HG03280 (cell line): ENCODE measurements around the gene KCNC4.
A peak's percentile ranks its signal among the peaks of the same experiment; 100 is the strongest.

Experiments used
- ATAC-seq: cut with Tn5 transposase; IDR thresholded peaks from one replicate; pipeline ENCODE4 v1.9.1; 2021; ENCODE audit warnings: mild to moderate bottlenecking, moderate library complexity; ENCODE audit not compliant: unreplicated experiment

KCNC4 gene

DNA sequence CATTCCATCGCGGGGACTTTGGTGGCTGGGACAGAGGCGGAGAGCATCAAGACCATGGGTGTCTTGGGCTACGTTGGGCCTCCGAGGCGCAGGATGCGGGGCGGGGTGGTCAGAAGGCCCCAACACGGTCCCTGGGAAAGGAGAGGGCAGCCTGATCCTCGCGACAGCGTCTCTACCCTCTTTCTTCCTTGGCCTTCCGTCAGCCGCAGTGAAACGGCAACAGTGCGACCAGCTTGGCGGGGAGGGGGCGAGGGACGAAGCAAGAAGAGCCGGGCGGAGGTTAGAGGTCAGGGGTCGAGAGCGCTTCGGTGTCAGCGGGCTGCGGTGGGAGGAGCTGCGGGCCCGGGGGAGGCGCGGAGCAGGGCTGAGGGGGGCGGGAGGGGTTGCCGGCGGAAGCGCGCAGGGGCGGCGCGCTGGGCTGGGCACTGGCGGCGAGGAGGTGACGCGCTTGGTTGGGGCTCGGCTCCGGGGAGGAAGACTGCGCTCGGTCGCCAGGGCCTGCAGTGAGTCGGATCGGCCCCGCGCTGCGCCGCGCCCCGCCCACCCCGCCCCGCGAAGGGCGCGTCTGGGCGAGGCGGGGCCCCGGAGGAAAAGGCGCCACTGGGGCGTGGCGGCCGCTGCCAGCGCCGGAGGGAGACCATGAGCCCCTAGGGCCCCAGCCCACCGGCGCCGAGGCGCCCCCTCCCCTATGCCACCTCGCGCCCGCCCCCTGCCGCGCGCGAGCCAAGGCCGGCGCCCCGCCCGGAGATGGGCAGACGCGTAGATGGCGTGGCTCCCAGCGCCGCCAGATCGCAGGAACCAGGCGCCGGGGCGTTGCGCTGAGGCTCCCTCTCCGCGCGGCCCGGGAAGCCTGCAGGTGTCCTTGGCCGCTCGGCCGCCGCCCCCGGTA, at the start of gene KCNC4:
Gene KCNC4 (plus strand): TSS at position 600 of the 889 bp plus-strand sequence. CDS start 1,186 bp downstream, outside the sequence.
- ATAC-seq: peak; percentile 80

DNA sequence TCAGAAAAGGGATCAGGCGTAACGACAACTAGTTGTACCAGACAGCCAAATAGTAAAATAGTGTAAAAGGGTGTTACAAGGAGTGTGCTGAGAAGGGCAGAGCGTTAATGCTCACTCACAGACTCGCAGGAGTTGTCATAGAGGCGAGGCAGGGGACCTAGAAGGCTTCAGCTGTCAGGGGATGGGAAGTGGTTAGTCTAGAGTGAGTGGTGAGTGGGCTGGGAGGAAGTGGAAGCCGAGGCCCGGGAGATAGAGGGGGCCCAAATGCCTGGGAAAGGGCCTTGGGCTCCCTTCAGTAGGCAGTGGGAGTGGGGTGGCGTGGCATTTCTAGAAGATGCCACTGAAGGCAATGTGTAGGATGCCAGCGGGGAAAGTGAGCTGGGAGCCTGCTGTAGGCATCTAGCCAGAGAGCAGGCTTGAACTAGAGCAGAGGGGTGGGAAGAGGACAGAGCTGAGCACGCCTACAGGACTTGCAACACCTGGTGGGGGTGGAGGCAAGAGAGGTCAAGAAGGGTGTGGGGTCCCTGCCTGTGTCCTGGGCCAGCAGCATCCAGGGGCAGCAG, 49.5 kb upstream of the KCNC4 start:
- no peak for ATAC-seq

DNA sequence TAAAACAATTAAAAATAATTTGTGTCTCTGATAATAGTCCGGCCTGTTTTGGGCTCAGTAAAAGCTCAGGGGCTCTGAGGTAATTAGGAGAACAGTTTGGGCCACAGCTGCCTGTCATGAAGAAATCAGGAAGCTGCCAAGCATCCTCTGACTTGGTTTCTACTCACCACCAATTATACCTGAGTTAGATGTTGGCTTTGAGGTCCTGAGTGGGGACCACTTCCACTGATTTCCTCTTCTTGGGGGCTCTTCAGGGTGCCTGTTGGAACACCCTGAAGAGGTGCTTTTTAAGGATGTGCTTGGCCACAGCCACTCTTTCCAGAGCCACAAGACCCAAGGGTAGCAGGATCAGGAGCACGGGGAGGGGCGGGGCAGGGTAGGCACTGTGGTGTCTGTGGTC, 48.9 kb upstream of the KCNC4 start:
- no peak for ATAC-seq

DNA sequence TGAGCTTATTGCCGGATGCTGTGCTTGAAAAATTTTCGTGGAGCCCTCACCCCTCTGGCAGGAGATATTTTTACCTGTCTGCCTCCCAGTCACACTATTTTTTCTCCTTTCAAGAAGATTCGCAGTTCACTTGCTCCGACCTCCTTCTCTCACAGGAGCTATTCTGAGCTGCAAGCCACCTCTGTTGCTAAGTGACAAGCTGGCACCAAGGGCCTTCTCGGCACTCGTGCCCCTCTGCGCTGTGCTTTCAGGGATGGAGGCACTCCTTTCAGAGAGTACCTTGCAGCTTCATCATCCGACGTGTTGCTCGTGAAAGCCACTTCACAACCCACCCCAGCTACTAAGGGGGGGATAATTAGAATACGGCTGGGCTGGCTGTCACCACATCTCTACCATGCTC, 48.3 kb upstream of the KCNC4 start:
- ATAC-seq: no peak

DNA sequence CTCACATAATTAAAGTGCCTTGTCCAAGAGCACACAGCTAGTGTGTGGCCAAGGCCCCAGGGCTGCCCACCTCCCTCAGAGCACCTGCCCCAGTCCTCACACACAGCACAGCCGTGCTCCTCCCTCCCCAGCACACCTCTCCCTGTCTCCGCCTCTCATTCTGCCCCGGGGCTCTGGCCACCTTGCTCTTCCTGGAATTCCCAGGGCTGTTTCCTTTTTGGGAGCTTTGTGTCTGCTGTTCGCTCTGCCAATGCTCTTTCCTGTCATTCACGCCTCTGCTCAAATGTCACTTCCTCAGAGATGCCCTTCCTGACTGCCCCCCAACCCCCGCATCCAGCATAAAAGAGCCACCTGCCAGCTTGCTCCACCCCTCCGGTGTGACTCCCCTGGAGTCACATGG, 46.5 kb upstream of the KCNC4 start:
- no peak for ATAC-seq

DNA sequence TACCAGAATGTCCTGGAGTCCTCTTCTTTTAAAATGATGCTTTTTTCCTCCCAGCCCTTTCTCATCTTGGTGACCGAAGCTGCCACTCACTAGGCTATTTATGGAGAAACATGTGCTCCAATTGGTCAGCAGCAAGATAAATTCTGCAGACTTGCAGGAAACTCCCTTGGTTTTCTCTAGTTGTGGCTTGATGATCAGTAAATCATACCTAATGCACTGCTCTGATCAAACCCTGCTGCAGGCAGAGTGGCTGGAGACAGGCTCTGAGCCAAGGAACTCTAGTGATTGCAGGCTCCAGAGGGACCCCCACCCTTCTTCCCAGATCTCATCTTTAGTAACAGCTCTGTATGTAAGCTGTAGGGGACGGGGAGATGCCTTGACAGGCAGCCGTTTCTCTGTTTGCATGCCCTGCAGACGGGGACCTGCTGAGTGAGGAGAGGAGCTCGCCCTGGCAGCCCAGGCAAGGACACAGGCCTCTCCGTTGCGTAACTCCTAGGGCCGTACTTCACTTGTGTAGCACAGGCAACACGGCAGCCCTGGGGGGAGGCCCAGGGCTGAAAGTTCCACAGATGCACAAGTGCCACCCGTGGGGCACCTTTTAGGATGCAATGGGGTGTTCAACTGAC, 45.3 kb upstream of the KCNC4 start:
- ATAC-seq: no peak

DNA sequence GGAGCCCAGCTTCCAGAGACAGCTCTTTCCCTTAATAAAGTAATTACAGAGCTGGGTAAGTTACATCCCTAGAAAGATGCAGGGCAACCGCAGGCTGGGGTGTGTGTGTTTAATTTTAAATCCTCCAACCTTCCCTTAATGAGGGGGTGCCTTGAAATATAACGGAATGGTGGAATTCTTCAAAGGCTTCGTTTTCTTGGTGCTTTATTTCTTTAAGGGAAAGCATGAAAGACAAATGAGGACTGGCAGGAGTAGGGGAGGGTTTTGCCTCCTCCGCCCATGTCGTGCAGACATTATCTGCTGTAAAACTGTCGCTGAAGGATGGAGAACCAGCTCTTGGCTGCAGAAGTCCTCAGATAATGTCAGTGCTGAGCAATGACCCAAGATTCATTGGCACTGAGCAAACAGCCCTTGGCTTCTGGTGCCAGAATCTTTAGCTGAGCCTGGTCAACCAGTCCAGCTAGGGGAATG, 44.3 kb upstream of the KCNC4 start:
- ATAC-seq: no peak

DNA sequence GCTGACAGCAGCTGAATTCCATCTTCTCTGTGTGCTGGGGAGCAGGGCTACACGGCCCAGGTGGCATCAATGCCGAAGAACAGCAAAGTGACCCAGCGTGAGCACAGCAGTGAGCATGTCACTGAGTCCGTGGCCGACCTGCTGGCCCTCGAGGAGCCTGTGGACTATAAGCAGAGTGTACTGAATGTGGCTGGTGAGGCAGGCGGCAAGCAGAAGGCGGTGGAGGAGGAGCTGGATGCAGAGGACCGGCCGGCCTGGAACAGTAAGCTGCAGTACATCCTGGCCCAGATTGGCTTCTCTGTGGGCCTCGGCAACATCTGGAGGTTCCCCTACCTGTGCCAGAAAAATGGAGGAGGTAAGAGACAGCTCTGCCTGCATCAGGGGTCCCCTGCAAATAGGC, 43.3 kb upstream of the KCNC4 start:
- no peak for ATAC-seq

DNA sequence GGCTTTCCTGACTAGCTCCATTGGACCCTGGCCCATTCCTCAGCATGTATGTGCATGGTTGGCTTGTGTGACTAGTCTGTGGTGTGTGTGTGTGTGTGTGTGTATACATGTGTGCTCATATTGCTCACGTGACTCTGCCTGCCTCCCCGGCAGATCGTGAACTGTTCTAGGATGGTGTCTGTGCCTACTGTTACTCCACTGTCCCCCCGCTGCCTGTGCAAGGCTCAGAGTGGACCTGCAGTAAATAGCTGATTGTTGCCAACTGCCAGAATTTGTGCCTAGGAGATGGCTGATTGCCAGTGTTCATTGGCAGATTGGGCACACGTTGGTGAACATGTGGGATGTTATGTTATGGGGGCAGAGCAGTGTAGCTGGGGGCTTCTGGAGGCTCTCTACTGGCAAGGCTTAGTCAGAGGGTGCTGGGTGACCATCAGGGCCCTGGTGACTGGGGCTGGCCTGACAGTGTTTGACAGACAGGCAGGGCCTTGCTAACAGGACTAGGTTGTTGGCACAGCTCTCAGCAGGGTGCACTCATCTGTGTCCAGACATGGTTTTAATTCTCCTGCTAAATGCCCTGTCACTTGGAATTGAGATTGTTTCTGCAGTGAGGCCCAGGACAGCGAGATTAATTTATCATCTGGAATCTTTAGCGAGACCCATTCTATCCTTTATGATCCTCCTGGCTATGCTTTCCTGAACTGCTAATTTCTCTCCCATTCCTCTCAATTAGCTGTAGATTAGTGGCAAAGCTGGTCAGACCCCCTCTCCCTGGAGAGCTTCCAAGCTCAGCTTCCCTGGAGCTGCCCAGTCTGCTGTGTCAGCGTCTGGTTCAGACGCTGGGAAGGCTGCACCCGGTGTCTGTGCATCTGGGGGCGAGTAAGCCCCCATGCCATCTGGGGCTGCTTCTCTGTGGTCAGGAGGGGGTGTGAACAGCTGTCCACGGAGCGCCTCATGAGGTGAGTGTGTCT, 39.1 kb upstream of the KCNC4 start:
- ATAC-seq: no peak

DNA sequence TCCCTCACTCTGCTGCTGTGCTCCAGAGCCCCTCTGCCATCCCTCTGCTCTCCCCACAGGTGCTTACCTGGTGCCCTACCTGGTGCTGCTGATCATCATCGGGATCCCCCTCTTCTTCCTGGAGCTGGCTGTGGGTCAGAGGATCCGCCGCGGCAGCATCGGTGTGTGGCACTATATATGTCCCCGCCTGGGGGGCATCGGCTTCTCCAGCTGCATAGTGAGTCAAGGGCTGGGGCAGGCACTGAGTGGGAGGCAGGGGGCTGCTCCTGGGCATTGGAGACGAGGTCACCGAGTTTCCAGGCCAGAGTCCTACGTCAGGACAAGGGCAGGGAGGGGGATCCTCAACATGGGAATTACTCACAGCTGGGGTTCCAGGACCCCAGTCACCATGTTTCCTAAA, 38.1 kb upstream of the KCNC4 start:
- ATAC-seq: no peak

DNA sequence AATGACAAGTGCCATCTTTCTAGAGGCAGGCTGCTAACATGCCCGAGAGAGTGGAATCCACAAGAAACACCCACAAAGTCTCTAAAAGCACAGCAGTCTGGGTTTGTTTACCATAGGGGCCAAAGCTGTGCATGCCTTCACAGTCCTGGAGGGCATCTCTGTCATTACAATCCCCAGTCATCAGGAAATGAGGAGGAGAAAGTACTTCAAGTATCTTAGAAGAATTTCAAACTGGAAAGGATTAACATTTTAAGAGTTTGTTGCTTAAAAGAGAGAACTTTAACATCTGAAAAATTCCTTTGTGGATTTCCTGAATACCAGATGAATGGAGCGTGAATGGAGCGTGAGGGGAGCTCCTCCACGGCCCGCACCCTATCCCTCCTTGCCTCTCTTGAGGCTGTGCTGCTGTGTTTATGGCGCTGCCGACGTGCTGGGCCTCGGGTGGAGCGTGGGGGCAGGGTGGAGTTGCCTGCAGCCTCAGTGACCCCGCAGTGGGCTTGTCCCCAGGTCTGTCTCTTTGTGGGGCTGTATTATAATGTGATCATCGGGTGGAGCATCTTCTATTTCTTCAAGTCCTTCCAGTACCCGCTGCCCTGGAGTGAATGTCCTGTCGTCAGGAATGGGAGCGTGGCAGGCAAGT, 36.5 kb upstream of the KCNC4 start:
- ATAC-seq: no peak

DNA sequence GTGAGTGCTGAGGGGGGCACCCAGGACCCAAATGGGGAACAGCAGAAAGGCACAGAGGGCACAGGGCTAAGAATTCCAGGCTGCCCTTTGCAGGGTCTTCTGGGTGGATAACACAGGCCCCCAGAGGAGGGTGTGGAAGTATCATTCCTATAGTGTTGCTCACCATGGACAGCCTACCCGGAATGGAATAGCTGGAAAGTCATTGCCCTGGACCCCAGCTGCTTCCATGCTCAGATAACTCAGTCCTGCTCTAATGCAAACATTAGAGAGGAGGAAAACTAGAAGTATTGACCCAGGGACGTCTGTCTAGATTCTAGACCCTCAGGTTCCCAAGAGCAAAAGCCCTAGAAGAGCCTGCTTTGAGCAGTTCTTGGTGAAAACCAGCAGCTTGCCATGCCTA, 35.2 kb upstream of the KCNC4 start:
- no peak for ATAC-seq

DNA sequence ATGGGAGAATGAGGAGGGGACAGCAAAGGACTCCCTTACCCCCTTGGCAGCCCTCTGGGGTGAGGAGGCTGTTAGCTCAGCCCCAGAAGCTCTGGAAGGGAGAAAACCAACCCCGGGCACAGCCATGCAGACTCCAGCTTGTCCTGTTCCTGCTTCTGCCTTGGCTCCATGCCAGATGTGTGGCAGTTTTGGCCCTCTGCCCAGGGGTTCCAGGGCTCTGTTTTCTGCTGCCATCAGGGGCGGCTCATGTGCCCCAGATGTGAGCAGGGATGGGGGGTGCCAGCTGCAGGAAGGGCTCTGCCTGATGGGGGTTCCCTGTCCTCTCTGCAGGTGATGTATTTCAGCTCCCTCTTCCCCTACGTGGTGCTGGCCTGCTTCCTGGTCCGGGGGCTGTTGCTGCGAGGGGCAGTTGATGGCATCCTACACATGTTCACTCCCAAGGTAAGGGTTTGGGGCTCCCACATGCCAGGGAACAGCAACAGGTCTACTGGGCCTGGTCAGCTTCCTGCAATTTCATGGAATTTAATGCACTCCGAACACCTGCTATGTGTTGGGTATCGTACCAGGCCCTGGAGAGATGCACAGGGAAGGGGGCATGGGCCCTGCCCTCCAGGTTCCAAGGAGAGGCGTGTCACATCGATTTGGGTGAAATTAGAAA, 33.7 kb upstream of the KCNC4 start:
- ATAC-seq: no peak

DNA sequence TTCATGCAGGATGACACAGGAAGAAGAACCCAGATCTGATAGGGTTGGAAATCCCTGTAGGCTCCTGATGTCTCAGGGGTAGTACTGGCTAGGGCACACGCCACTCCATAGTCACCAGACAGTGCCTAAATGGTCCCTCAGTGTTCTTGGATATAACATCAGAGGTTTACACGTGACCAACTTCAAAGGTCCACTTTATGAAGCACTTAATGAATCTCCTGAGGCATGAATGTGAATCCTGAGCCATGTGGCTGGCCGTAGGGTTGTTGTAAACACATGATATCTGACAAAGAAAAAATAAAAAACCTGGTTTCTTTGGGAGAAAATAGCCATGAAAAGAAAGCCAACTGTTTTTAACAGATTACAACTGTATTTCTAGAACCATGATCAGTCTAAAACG, 32.3 kb upstream of the KCNC4 start:
- no peak for ATAC-seq

DNA sequence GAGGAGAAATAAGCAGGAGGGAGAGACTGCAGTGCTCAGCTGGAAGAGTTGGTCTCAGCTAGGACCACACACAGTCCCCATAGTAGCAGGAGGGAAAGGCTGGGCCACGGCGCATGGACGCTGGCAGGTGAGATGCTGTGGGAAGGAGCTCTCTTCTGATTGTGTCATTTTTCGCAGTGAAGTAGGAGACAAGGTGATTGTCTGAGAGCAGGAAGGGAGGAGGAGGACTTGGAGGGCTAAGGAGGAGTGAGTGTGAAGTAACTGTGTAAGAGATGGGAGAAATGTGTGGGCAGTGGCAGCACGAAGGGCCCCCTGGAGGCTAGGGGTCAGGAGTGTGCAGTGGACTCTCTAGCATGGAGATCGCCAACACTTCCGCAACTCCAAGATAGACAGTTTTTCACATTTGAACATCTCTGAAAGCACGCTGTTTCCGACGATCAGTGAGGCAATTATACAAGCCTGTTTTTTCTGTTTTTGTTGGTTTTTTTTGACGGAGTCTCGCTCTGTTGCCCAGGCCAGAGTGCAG, 26.4 kb upstream of the KCNC4 start:
- no peak for ATAC-seq

DNA sequence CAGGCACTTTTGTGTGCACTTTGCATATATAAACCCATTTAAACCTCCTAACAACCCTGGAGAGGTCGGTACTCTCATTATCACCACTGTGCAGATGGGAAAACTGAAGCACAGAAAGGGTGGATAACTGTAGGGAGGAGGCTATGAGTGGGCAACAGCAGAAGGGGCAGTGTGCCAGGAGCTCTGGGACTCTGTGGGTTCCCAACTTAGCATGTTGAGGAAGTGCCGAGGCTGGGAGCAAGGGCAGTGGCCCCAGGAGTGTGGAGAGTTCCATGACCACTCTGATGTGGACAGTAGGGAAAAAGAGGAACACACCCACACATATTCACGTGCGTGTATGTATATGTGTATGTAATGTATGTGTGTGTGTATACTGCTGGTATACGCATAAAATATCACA, 25.7 kb upstream of the KCNC4 start:
- ATAC-seq: no peak

DNA sequence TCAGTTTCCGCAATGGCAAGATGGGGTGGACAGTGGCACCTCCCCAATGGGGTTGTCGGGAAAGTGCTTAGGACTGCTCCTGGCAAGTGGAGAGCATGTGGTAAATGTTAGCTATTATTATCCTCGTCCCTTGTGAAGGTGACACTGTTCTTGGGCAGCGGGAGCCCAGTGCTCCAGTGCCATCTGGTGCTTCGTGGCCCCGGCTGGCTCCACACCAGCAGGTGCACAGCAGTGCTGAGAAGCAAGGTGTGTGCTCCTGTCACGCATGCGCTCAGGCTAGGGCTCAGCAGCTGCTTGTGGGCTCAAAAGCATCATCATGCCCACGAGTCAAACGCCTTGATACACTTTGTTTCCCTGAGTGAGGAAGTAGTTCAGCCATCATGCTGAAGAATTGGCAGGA, 24.9 kb upstream of the KCNC4 start:
- ATAC-seq: no peak

DNA sequence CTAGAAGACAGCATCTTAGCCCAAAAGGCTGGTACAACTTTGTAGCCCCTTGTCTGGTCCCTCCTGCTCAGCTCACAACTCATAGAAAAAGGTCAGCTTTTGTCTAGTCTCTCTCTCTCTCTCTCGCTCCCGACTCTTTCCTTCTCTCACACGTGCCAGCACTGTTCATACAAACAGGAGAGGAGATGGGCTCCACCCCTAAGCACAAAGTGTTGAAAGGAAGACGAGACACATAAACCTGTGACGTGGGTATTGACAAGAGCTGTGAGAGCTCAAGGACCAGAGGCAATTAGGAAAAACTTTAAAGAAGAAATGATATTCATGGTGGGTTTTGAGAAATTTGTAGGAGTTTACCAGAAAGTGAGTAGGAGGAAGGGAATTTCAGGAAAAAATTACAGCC, 23.6 kb upstream of the KCNC4 start:
- no peak for ATAC-seq

DNA sequence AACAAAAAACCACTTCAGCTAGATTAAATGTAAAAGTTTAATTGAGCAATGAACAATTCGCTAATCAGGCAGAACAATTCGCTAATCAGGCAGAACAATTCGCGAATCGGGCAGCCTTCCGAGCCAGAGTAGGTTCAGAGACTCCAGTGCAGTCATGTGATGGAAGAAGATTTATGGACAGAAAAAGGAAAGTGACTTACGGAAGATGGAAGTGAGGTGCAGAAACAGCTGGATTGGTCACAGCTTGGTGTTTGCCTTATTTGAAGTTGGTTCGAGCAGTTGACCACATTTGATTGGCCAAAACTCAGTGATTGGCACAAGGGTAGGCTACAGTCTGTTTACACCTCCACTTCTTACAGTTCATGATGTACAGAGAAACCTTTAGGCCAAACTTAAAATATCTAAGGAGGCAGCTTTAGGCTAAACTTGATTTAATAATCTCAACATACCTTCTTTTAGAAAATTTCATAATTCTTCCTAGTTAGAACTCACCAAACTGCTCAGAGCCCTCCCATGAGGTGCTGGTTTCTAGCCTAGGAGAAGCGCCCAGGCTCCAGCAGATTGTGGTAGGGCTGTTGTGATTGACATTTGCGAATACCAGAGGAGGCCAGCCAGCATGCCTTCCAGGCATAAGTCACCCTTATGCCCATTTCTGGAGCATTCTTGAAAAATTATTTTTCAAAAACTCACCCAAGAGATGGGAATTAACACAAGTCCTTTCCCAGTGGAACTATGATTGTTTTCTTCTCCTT, 22.8 kb upstream of the KCNC4 start:
- no peak for ATAC-seq
